ENCODE measurements around the gene PHACTR3. TPM values are rescaled to one million over a fixed set of nuclear protein-coding genes. Genes with fewer than 3 reads are reported as not detected.

The PHACTR3 gene
- total and polyA plus RNA-seq, 2 of the 8 experiments (the other 6 are each of a cell fraction or from before 2014, with no cell fraction given) = 0.05 to 0.13 TPM

DNA sequence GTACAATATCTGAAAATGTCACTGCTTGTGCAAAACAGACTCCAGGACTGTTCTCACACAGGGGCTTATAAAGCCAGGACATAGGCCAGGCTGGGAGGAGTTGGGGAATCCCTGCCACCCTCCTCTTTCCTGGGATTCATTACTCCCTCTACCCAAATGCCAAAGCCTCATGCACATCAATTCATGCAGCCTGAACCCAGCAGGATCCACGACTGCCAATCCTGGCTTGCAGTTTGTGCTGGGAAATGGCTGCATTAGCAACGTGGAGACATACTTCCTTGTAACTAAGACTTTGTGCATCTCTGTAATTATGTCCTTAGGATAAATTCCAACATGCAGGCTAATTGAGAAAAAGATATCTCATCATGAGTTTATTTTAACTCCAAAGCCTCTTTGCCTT, 185.3 kb downstream of the PHACTR3 start:
- Histone ChIP-seq H3K27me3 (replicated peaks in 1 of 4; ENCODE audit: control insufficient read depth in 3 of 4, extremely low read depth in 1 of 4, insufficient read depth in 3 of 4, low read length in 3 of 4) (no peaks in the 10 kb centered on the region), H3K79me2 (ENCODE audit: control insufficient read depth in 1 of 2, insufficient read depth in 2 of 2, low read length in 2 of 2) (no peaks in the 10 kb centered on the region), H3K4me3 (ENCODE audit: extremely low read depth in 1 of 4, insufficient read depth in 2 of 4, low read depth in 3 of 4, low read length in 4 of 4) (no peak overlapping the region), H3K4me2 (ENCODE audit: insufficient read depth in 1 of 2, low read depth in 2 of 2, low read length in 2 of 2) (no peak overlapping the region), H3K18ac (ENCODE audit: extremely low read depth, low read length) (no peak overlapping the region), H3K23ac (ENCODE audit: insufficient read length) (no peak overlapping the region), H3K14ac (ENCODE audit: insufficient read length) (no peak overlapping the region), H2BK20ac (ENCODE audit: low read length) (no peak overlapping the region), H3K4ac (replicated peaks; ENCODE audit: insufficient read length, low read depth, low read length) (no peak overlapping the region), H4K20me1 (replicated peaks in 1 of 2; ENCODE audit: control insufficient read depth in 1 of 2, insufficient read depth in 2 of 2, low read length in 2 of 2) (no peaks in the 10 kb centered on the region), H3K4me1 (replicated peaks in 1 of 4; ENCODE audit: control insufficient read depth in 3 of 4, insufficient read depth in 4 of 4, low read length in 3 of 4) (no peaks in the 10 kb centered on the region), H3K36me3 (ENCODE audit: control insufficient read depth in 2 of 4, insufficient read depth in 4 of 4, low read length in 3 of 4) (no peaks in the 10 kb centered on the region), H2BK120ac (replicated peaks; ENCODE audit: low read depth, low read length) (no peak overlapping the region), H3K23me2 (ENCODE audit: low read depth, low read length) (no peaks in the 10 kb centered on the region), H2BK15ac (ENCODE audit: low read length) (no peak overlapping the region), H2BK12ac (ENCODE audit: low read depth, low read length) (no peak overlapping the region), H4K91ac (replicated peaks; ENCODE audit: insufficient read length, low read length) (no peak overlapping the region), H3K27ac (ENCODE audit: low read depth, low read length) (no peak overlapping the region), H3K9ac (replicated peaks in 1 of 4; ENCODE audit: extremely low read depth in 1 of 4, low read depth in 3 of 4, low read length in 3 of 4) (no peak overlapping the region), H2AFZ (ENCODE audit: low read length) (no peak overlapping the region), H3K9me3 (ENCODE audit: insufficient read depth in 2 of 2, low read depth in 1 of 2, low read length in 1 of 2) (peaks cover 75 to 80% of the 10 kb centered on the region in 2 experiments), H3K56ac (replicated peaks; ENCODE audit: insufficient read length, low read depth, low read length) (no peak overlapping the region), H4K8ac (ENCODE audit: extremely low read depth, insufficient read depth, low read length) (no peak overlapping the region), H2BK5ac (ENCODE audit: low read depth, low read length) (no peak overlapping the region), H3K79me1 (ENCODE audit: low read depth, low read length) (no peaks in the 10 kb centered on the region), H4K5ac (ENCODE audit: insufficient read length, low read depth, low read length) (no peak overlapping the region), H2AK5ac (ENCODE audit: low read depth, low read length) (no peak overlapping the region)
- ChIA-PET CTCF (ENCODE audit: partially characterized antibody) (no interaction called here), POLR2A (ENCODE audit: partially characterized antibody) (no interaction called here)
- DNase-seq (ENCODE audit: low read depth in 1 of 2, low spot score in 2 of 2) (no peak), FAIRE-seq (no peak)
- WGBS, 2 experiments (ENCODE audit: extremely low coverage in 1 of 2, insufficient coverage in 1 of 2, insufficient read length in 1 of 2, insufficient replicate concordance in 2 of 2, low coverage in 1 of 2, low lambda C conversion rate in 2 of 2, missing lambda C conversion rate in 1 of 2) = 22% methylated on average over 2 of the region's 2 CpGs; no CpG with 5 or more reads in 1 of the 2 experiments
- TF ChIP-seq POLR2AphosphoS5 (IDR thresholded peaks at IDR 0.05; ENCODE audit: low read depth, low read length) = no peak
